GM12875 (cell line): ENCODE data around the gene SYNCRIP.
"Not testable (repeated sequence)": the region's sequence is repeated elsewhere in the genome, so short reads cannot be mapped to it uniquely, and the experiment has no call there.

Experiments used
- H3K4me3 ChIP-seq: one replicate; pipeline ENCODE4 v1.5.1; 2011; ENCODE audit warnings: low read depth, low read length, control low read depth
- CTCF ChIP-seq: IDR thresholded peaks from 2 replicates; pipeline ENCODE4 v1.5.1; 2011; ENCODE audit warnings: low read depth, mild to moderate bottlenecking, control low read depth, inconsistent platforms, low read length, moderate library complexity, borderline replicate concordance; ENCODE audit not compliant: insufficient read depth

The SYNCRIP gene

DNA sequence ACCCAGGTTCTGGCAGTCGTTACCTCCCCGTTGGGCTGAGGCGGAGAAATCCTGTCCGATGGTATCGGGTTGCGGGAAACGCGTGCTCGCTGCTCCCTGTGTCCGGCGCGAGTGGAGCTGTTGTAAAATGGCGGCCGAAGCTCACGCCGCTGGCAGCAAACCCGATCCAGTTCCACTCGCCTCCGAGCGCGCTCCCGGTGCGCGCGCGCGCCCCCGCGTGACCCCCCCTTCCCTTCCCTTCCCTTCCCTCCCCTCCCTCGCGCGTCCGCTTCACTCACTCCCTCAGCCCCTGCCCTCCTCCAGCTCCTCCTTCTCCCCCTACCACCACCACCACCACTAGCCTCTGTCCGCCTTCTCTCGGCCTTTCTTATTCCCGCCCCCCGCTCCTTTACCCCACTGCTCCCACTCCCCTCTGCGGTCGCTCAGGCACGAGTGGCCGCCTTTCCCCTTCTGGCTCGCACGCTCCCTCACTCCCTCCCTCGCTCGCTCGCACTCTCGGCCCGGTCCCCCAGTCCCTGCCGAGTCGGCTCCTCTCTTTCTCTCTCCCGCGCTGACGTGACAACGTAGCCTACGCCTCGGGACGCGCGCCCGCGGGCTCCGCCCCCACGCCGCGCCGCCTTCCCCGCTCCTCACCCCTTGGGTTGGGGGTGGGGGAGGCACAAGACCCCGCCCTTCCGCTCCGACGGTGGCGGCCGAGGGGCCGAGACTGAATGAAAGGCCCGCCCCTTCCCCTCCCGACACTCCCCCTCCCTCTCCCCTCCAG lies at the start of gene SYNCRIP:
Gene SYNCRIP, minus strand, starts transcription at position 113 of the 763 bp plus-strand sequence. CDS start 1,447 bp downstream, outside the sequence.
- TF ChIP-seq CTCF, result no peak

GRCh38 chr6:85691478-85691877 lies 48.8 kb upstream of the SYNCRIP start:
- no peak overlapping the region for H3K4me3 ChIP-seq
- no peak for TF ChIP-seq CTCF

More for the DNA sequence above, at the start of gene SYNCRIP:
- peak within 1 kb of the TSS; percentile 91 for H3K4me3 ChIP-seq

GRCh38 chr6:85690071-85690470 lies 47.4 kb upstream of the SYNCRIP start:
- no peak for TF ChIP-seq CTCF
- no peak overlapping the region for H3K4me3 ChIP-seq

- no peak for TF ChIP-seq CTCF
- H3K4me3 ChIP-seq, result no peak overlapping the region
Measured at GRCh38 chr6:85685713-85686112, 43.0 kb upstream of the SYNCRIP start.

GRCh38 chr6:85684809-85685171 lies 42.1 kb upstream of the SYNCRIP start:
- H3K4me3 ChIP-seq, result no peak overlapping the region
- TF ChIP-seq CTCF, result no peak

DNA sequence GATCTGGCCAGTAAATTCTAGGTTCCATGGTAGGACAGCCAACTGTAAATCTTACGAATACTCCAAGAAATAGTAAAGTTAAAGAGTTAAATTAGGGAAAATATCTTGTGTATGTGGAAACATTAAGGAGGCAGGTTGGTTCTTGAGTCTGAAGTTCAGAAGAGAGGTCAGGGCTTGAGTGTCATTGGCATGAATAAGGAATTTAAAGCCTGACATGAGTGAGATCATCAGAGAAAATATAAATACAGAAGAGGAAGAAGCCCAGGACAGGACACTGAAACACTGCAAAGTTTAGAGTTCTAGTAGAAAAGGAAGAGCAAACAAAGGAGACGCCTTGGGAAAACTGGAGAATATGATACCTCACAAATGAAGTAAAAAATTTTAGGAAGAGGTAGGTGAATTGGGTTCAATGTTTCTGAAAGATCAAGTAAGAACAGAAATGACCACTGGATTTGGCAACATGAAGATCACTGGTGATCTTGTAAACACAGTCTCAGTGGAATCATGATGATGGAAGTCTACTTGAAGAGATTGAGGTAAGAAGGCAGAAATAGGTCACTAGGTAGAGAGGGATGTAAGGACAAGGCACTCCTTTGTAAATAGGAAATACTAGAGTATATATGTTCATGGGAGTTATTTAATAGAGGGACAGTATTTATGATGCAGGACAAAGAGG lies 41.6 kb upstream of the SYNCRIP start:
- TF ChIP-seq CTCF, result no peak
- H3K4me3 ChIP-seq, result no peak overlapping the region

DNA sequence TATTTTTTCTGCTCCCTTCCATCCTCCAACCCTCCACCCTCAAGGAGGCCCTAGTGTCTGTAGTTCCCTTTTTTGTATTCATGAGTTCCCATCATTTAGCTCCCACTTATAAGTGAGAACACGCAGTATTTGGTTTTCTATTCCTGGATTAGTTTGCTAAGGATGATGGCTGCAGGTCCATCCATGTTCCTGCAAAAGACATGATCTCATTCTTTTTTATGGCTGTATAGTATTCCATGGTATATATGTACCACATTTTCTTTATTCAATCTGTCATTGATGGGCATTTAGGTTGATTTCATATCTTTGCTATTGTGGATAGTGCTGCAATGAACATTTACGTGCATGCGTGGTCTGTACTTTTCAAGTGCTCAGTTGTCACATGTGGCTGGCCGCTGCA lies 39.2 kb upstream of the SYNCRIP start:
- not testable (repeated sequence) for H3K4me3 ChIP-seq

DNA sequence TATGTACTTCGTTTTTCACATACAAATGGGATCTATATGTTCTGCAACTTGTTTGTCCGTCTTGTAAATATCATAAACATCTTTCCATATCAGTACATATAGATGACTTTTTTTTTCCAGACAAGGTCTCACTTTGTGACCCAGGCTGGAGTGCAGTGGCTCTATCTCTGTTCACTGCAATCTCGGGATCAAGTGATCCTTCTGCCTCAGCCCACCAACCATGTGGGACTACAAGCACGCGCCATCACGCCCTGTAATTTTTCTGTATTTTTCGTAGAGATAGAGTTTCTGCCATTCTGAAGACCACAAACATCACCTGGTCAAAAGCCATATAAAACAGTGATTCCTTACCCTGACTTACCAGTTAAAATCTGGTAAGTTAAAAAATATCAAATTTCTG lies 37.7 kb upstream of the SYNCRIP start:
- TF ChIP-seq CTCF, result no peak

More for the DNA sequence above, 37.7 kb upstream of the SYNCRIP start:
- no peak overlapping the region for H3K4me3 ChIP-seq
